RPMI7951 (cell line): Measurements from ENCODE around the gene CYP2S1. TPM values are rescaled to one million over a fixed set of nuclear protein-coding genes. Genes with fewer than 3 reads are reported as not detected.

Experiments
- total RNA-seq: library from RNA; depleted of rRNA; stranded (reverse); fragments of >200 nt; shearing (Covaris generic); gene quantifications from 2 replicates; pipeline ENCODE4 v1.2.3, GENCODE V29; 2014; rRNA removed

Gene CYP2S1
- total RNA-seq, 1 experiment from 2014 or later: 4.4 TPM

Other genes with a start within 250 kb of the CYP2S1 start
- gene CYP2B6, start 201.9 kb upstream of the CYP2S1 start, total RNA-seq: not detected in 2 replicates
- not detected in 2 replicates for gene CYP2A13, start 104.8 kb upstream of the CYP2S1 start, total RNA-seq
- gene CYP2F1, start 78.8 kb upstream of the CYP2S1 start, total RNA-seq: not detected in 2 replicates
- 140 and 156 TPM in 2 replicates for gene AXL, start 26.0 kb downstream of the CYP2S1 start, total RNA-seq
- 101 and 105 TPM in 2 replicates for gene HNRNPUL1, start 71.2 kb downstream of the CYP2S1 start, total RNA-seq
- 8.2 and 9.3 TPM in 2 replicates for gene CCDC97, start 117.0 kb downstream of the CYP2S1 start, total RNA-seq
- 15.2 and 18.1 TPM in 2 replicates for gene TGFB1, start 160.7 kb downstream of the CYP2S1 start, total RNA-seq
- gene B9D2, start 170.9 kb downstream of the CYP2S1 start, total RNA-seq: 10.9 and 12.9 TPM in 2 replicates
- 2.4 and 4.8 TPM in 2 replicates for gene TMEM91, start 183.3 kb downstream of the CYP2S1 start, total RNA-seq
- gene EXOSC5, start 204.1 kb downstream of the CYP2S1 start, total RNA-seq: 36.8 and 59.3 TPM in 2 replicates
- 77.3 and 112 TPM in 2 replicates for gene BCKDHA, start 204.6 kb downstream of the CYP2S1 start, total RNA-seq
- gene B3GNT8, start 234.2 kb downstream of the CYP2S1 start, total RNA-seq: not detected in 2 replicates
- gene DMAC2, start 246.7 kb downstream of the CYP2S1 start, total RNA-seq: 66.4 and 66.9 TPM in 2 replicates
- gene ERICH4, start 249.9 kb downstream of the CYP2S1 start, total RNA-seq: not detected in 2 replicates